OCI-LY7 (cell line): ENCODE data around the gene GSPT2. TPM values are rescaled to one million over a fixed set of nuclear protein-coding genes. Genes with fewer than 3 reads are reported as not detected.
"Not testable (repeated sequence)": the region's sequence is repeated elsewhere in the genome, so short reads cannot be mapped to it uniquely, and the experiment has no call there.

Experiments used
- BruUV-seq: library from RNA; stranded (reverse); fragments of 400-500 nt; replicated peaks from 2 replicates; lab custom pipeline; 2021; lab: Mats Ljungman, UMichigan
- CTCF ChIA-PET: fragments of 300-600 bp; sonication (Branson Sonifier 250); formaldehyde crosslinking; loops from one replicate; lab custom pipeline; 2022; ENCODE audit warnings: antibody characterized with exemption; ENCODE audit not compliant: unreplicated experiment; lab: Charles Lee
- POLR2A ChIA-PET: fragments of 300-600 bp; sonication (Branson Sonifier 250); formaldehyde crosslinking; loops from one replicate; lab custom pipeline; 2022; ENCODE audit warnings: antibody characterized with exemption; lab: Charles Lee
- DNase-seq: peaks from one replicate; pipeline ENCODE4 v3.0.0-alpha.2; 2015; ENCODE audit warnings: low spot score
- H2AFZ ChIP-seq: fragments of 200-600 bp; sonication (generic), shearing (Covaris generic); 2 replicates; pipeline ENCODE4 v1.6.1; 2014; ENCODE audit warnings: mild to moderate bottlenecking, antibody characterized with exemption, low read length, moderate library complexity
- H3K27ac ChIP-seq: fragments of 200-600 bp; sonication (generic); 2 replicates; pipeline ENCODE4 v1.5.1; 2014; ENCODE audit warnings: mixed run types, low read depth, mild to moderate bottlenecking, moderate library complexity, low read length, inconsistent platforms; ENCODE audit not compliant: poor library complexity, severe bottlenecking
- H3K36me3 ChIP-seq: fragments of 200-600 bp; sonication (generic); 2 replicates; pipeline ENCODE4 v1.6.1; 2014; ENCODE audit warnings: mild to moderate bottlenecking, antibody characterized with exemption, low read length, moderate library complexity, mixed read lengths; ENCODE audit not compliant: insufficient read depth
- H3K4me1 ChIP-seq: fragments of 200-600 bp; sonication (generic); 2 replicates; pipeline ENCODE4 v1.5.1; 2014; ENCODE audit warnings: mild to moderate bottlenecking, low read length; ENCODE audit not compliant: insufficient read depth, poor library complexity, severe bottlenecking
- H3K4me2 ChIP-seq: fragments of 200-600 bp; sonication (generic); 2 replicates; pipeline ENCODE4 v1.6.1; 2014; ENCODE audit warnings: mild to moderate bottlenecking, low read length
- H3K4me3 ChIP-seq: fragments of 200-600 bp; sonication (generic); 2 replicates; pipeline ENCODE4 v1.5.1; 2014; ENCODE audit warnings: mild to moderate bottlenecking, low read depth, low read length; ENCODE audit not compliant: poor library complexity, severe bottlenecking
- H3K79me2 ChIP-seq: fragments of 200-600 bp; sonication (generic); 2 replicates; pipeline ENCODE4 v1.6.1; 2016; ENCODE audit warnings: low read depth, mild to moderate bottlenecking, low read length, moderate library complexity, mixed read lengths; ENCODE audit not compliant: insufficient read depth
- H3K9me2 ChIP-seq: fragments of 200-600 bp; sonication (generic); 2 replicates; pipeline ENCODE4 v1.6.1; 2016; ENCODE audit warnings: mild to moderate bottlenecking, low read length, mixed read lengths; ENCODE audit not compliant: insufficient read depth
- H3K9me3 ChIP-seq: fragments of 200-600 bp; sonication (generic); 2 replicates; pipeline ENCODE4 v1.6.1; 2014; ENCODE audit warnings: mild to moderate bottlenecking, mixed run types, low read length, mixed read lengths
- H4K20me1 ChIP-seq: fragments of 200-600 bp; sonication (generic); 2 replicates; pipeline ENCODE4 v1.6.1; 2014; ENCODE audit warnings: mild to moderate bottlenecking, antibody characterized with exemption, low read length, moderate library complexity, mixed read lengths; ENCODE audit not compliant: insufficient read depth
- CTCF ChIP-seq: fragments of 200-600 bp; sonication (generic); conservative IDR thresholded peaks from 2 replicates; pipeline ENCODE4 v1.5.1; 2014; ENCODE audit warnings: mild to moderate bottlenecking, antibody characterized with exemption, low read length, moderate library complexity, mixed read lengths
- EZH2phosphoT487 ChIP-seq: fragments of 200-600 bp; sonication (generic); IDR thresholded peaks from 2 replicates; pipeline ENCODE4 v1.6.1; 2018; ENCODE audit warnings: low read depth, borderline replicate concordance, mild to moderate bottlenecking, mixed run types, antibody characterized with exemption, low read length, moderate library complexity, mixed read lengths
- intact Hi-C: fragments of 100-400 bp; cut with micrococcal nuclease; formaldehyde crosslinking; loops from one replicate; pipeline ENCODE4 v1.10.0; 2022; ENCODE audit not compliant: unreplicated experiment
- total RNA-seq, 2 experiments: library from RNA; depleted of rRNA in 1 of 2; stranded (reverse); fragments of >200 nt in 1 of 2; shearing (Covaris generic) in 1 of 2; gene quantifications; 2 replicates each; pipeline ENCODE4 v1.2.3, GENCODE V29; 2014 to 2022

The GSPT2 gene
- total RNA-seq, 2 experiments from 2014 or later, result 6.8 to 10.1 TPM

GRCh38 chrX:51697397-51697796 lies 45.8 kb upstream of the GSPT2 start:
- intact Hi-C loops, result no loop called here
- Histone ChIP-seq H3K4me3 (no peak overlapping the region), H4K20me1 (no peaks in the 10 kb centered on the region), H3K4me2 (no peak overlapping the region), H3K79me2 (no peaks in the 10 kb centered on the region), H3K27ac (no peak overlapping the region), H3K4me1 (no peaks in the 10 kb centered on the region), H2AFZ (no peak overlapping the region), H3K9me3 (no peaks in the 10 kb centered on the region), H3K36me3 (no peaks in the 10 kb centered on the region), H3K9me2 (no peaks in the 10 kb centered on the region)
- ChIA-PET POLR2A (interaction anchor here (0.6 kb wide), 1 partner anchor 65 kb away, joined by 3 read pairs; no protein-coding TSS in a partner anchor), CTCF (no interaction called here)
- DNase-seq, result no peak
- no peak for TF ChIP-seq EZH2phosphoT487
- TF ChIP-seq CTCF, result no peak
- BruUV-seq, result no TSS peak

- H2AFZ ChIP-seq, POLR2A ChIA-PET: not testable (repeated sequence)
These were observed 32.7 kb upstream of the GSPT2 start, which contains the start of gene CENPVL1 for GRCh38 chrX:51710277-51711164. CENPVL1 (plus strand) TSS chrX:51710512; CDS start chrX:51710512, 0 bp downstream.

GRCh38 chrX:51712943-51713647 lies 30.1 kb upstream of the GSPT2 start:
- BruUV-seq, POLR2A ChIA-PET: not testable (repeated sequence)

More at GRCh38 chrX:51710277-51711164, 32.7 kb upstream of the GSPT2 start, which contains the start of gene CENPVL1:
- H3K4me1 ChIP-seq, H3K27ac ChIP-seq, H3K9me2 ChIP-seq, CTCF ChIA-PET, H3K9me3 ChIP-seq, H4K20me1 ChIP-seq, H3K79me2 ChIP-seq, H3K36me3 ChIP-seq, intact Hi-C loops, DNase-seq, H3K4me3 ChIP-seq, BruUV-seq, H3K4me2 ChIP-seq: not testable (repeated sequence)

More at GRCh38 chrX:51712943-51713647, 30.1 kb upstream of the GSPT2 start:
- H3K9me3 ChIP-seq, H3K27ac ChIP-seq, H3K4me2 ChIP-seq, H3K4me1 ChIP-seq, CTCF ChIA-PET, H3K4me3 ChIP-seq, H3K9me2 ChIP-seq, H2AFZ ChIP-seq, DNase-seq, H4K20me1 ChIP-seq, H3K36me3 ChIP-seq, H3K79me2 ChIP-seq, intact Hi-C loops: not testable (repeated sequence)
